AG10803 (cell line): ENCODE data around the gene GSK3B.

Experiments used
- DNase-seq: peaks from one replicate; pipeline ENCODE4 v3.0.0; 2010; ENCODE audit warnings: low read depth
- H3K4me3 ChIP-seq: 2 replicates; pipeline ENCODE4 v1.5.1; 2011; ENCODE audit warnings: mild to moderate bottlenecking, low read length, control low read depth
- TF ChIP-seq, protein P1 (sequence below): conservative IDR thresholded peaks from 2 replicates; pipeline ENCODE4 v1.5.1; 2011; ENCODE audit warnings: mild to moderate bottlenecking, low read length, control low read depth, inconsistent platforms

GSK3B gene

DNA sequence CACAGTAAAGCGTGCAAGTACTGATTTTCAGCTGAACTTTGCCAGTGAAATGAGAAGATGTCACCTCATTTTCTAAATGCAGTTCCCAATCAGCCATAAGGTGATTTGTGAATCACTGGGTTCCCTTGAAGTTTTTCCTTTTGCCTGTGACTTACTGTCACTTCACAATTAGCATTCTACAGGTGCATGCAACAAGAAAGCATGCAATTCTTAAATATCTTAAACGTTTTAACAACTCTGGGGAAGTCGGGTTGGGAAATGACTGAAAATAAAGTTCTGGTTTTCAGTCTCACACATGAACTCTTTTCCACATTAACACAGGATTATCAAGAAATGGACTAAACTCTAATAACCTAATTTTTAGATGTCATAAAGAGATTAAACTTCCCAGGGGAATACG is 5.2 kb downstream of the GSK3B start:
- no peak overlapping the region for H3K4me3 ChIP-seq

GRCh38 chr3:120088622-120089021 is 5.6 kb downstream of the GSK3B start:
- H3K4me3 ChIP-seq, result no peak overlapping the region
- TF ChIP-seq, protein P1, sequence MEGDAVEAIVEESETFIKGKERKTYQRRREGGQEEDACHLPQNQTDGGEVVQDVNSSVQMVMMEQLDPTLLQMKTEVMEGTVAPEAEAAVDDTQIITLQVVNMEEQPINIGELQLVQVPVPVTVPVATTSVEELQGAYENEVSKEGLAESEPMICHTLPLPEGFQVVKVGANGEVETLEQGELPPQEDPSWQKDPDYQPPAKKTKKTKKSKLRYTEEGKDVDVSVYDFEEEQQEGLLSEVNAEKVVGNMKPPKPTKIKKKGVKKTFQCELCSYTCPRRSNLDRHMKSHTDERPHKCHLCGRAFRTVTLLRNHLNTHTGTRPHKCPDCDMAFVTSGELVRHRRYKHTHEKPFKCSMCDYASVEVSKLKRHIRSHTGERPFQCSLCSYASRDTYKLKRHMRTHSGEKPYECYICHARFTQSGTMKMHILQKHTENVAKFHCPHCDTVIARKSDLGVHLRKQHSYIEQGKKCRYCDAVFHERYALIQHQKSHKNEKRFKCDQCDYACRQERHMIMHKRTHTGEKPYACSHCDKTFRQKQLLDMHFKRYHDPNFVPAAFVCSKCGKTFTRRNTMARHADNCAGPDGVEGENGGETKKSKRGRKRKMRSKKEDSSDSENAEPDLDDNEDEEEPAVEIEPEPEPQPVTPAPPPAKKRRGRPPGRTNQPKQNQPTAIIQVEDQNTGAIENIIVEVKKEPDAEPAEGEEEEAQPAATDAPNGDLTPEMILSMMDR, result no peak

More for the DNA sequence above, 5.2 kb downstream of the GSK3B start:
- DNase-seq, result no peak
- TF ChIP-seq, protein P1, result no peak

GRCh38 chr3:120081719-120082118 is 12.5 kb downstream of the GSK3B start:
- no peak for DNase-seq
- TF ChIP-seq, protein P1, result no peak
- H3K4me3 ChIP-seq, result no peak overlapping the region

More at GRCh38 chr3:120088622-120089021, 5.6 kb downstream of the GSK3B start:
- no peak for DNase-seq

- no peak for DNase-seq
- no peak overlapping the region for H3K4me3 ChIP-seq
- TF ChIP-seq, protein P1, result no peak
Observed at GRCh38 chr3:120080836-120081235, 13.4 kb downstream of the GSK3B start.

GRCh38 chr3:120077731-120078130 is 16.5 kb downstream of the GSK3B start:
- TF ChIP-seq, protein P1, result no peak
- no peak overlapping the region for H3K4me3 ChIP-seq
- peak; percentile 74 for DNase-seq

DNA sequence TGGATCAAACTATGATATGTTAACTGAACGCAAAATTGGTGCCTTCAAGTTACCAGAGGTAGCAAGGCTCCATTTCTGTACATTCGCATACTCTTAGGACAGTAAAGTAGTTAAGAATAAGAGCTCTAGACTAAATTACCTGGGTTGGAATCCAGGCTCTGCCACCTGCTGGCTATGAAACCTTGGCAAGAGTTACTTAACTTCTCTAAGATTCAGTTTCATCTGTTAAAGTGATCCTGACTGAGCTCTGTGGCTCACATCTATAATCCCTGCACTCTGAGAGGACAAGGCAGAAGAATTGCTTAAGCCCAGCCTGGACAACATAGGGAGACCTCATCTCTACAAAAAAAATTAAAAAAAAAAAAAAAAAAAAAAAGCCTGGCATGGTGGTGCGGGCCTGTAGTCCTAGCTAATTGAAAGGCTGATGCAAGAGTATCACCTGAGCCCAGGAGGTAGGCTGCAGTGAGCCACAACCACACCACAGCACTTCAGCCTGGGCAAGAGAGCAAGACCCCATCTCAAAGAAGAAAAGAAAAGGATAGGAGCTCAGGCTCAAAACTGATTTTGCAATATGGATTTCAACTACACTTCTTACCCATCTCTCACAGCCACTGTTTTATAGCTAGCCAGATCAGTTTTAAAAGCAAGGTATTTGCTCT is 21.3 kb downstream of the GSK3B start:
- no peak for DNase-seq
- TF ChIP-seq, protein P1, result no peak
- no peak overlapping the region for H3K4me3 ChIP-seq

- no peak for DNase-seq
- no peak overlapping the region for H3K4me3 ChIP-seq
- TF ChIP-seq, protein P1, result no peak
Observed at GRCh38 chr3:120071259-120071658, 23.0 kb downstream of the GSK3B start.
